HUES48 (cell line): ENCODE results near the gene CLHC1.
A peak's percentile ranks its signal among the peaks of the same experiment; 100 is the strongest.
"Not testable (repeated sequence)": the region's sequence is repeated elsewhere in the genome, so short reads cannot be mapped to it uniquely, and the experiment has no call there.

ENCODE experiments used
- H3K27ac ChIP-seq: one replicate; pipeline ENCODE4 v1.7.0; 2013; ENCODE audit warnings: low read depth, low read length, inconsistent platforms
- H3K27me3 ChIP-seq: 2 replicates; pipeline ENCODE4 v1.6.1; 2013; ENCODE audit warnings: mild to moderate bottlenecking, low read length; ENCODE audit not compliant: control insufficient read depth, insufficient read depth
- H3K36me3 ChIP-seq: 2 replicates; pipeline ENCODE4 v1.6.1; 2013; ENCODE audit warnings: low read length; ENCODE audit not compliant: control insufficient read depth, insufficient read depth
- H3K4me1 ChIP-seq: 2 replicates; pipeline ENCODE4 v1.6.1; 2013; ENCODE audit warnings: mild to moderate bottlenecking, low read length; ENCODE audit not compliant: control insufficient read depth, insufficient read depth
- H3K4me3 ChIP-seq: 2 replicates; pipeline ENCODE4 v1.5.1; 2013; ENCODE audit warnings: mild to moderate bottlenecking, low read depth, low read length
- H3K9ac ChIP-seq: 2 replicates; pipeline ENCODE4 v1.6.1; 2013; ENCODE audit warnings: mild to moderate bottlenecking, low read depth, low read length, moderate library complexity
- H3K9me3 ChIP-seq: 2 replicates; pipeline ENCODE4 v1.6.1; 2013; ENCODE audit warnings: low read length; ENCODE audit not compliant: control insufficient read depth, insufficient read depth

The CLHC1 gene

DNA sequence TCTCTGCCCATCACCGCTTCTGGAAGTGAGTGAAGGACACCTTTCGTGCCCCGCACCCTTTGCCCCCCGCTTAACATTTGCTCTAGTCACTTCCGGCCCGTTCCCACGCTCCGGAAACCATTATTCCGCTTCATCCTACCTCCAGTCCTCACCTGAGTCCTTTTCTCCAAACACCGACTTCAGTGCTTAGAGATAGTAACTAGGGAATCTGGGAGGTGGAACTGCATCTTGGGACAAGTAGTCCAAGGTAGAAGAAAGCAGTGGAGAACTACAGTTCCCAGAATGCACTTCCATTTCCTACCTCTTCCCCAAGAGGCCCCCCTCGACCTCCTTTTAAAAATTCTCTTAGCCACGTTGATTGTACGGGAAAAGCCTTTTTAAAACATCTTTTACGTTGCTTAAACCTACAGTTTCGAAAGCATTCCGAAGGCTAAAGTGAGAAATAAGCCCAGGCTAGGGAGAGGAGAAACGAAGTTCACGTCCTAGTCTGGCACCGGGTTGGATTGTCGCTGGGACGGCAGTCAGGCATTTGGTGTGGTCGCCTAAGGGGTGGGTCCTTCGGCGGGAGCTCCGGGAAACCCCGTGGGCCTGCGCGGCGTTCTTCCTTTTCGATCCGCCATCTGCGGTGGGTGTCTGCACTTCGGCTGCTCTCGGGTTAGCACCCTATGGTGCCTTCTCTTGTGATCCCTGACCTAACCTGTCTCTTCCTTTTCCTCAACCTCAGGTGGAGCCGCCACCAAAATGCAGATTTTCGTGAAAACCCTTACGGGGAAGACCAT, at the start of gene CLHC1, which contains the start of gene RPS27A:
Gene CLHC1, minus strand, starts transcription at position 210 of the 779 bp plus-strand sequence. CDS start 9,882 bp downstream, outside the sequence.
Gene RPS27A, plus strand, starts transcription at position 605 of the 779 bp plus-strand sequence. Its CDS starts 137 bp downstream, at position 742.
- Histone ChIP-seq H3K36me3 (peaks cover 47% of the 10 kb centered on the region), H3K4me1 (peaks cover 15% of the 10 kb centered on the region), H3K27me3 (no peaks in the 10 kb centered on the region), H3K27ac (peak within 1 kb of the TSS; percentile 100), H3K9me3 (no peaks in the 10 kb centered on the region), H3K9ac (peak within 1 kb of the TSS; percentile 98), H3K4me3 (peak within 1 kb of the TSS; percentile 87)

DNA sequence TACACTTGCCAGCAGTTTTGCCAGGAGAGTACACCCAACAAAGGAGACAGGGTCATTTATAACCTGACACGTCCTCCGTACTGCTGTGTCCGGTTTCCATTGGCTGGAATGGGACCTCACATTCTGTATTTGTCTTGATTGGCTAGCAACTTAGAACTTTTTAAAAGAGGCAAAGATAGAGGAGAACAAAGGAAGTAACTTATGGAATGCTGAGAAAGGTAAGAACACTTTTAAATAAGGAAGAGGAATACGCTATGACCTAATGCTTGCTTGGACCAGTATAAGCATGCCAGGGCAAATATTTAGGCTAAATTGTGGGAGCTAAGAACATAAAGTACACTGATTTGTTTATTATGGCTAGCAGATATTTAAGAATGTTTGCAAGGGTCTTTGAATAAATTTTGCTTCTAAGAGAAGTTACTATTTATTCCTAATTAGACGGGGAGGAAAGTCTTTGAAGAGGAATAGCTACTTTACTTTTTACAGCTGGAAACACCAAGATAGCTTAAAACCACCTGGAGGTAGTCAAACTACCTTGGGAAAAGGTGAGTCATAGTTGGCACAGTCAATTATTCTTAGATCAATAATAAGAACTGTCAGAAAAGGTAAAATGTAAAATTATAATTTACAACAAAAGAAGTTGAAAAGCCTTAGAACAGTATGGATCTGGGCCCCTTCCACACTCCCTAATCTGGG, 48.9 kb upstream of the CLHC1 start:
- not testable (repeated sequence) for H3K27me3 ChIP-seq, H3K4me3 ChIP-seq, H3K9me3 ChIP-seq, H3K36me3 ChIP-seq
- Histone ChIP-seq H3K9ac (peak overlapping the region; percentile 77; the same call in 1 of the 2 replicates), H3K4me1 (peaks cover 42% of the 10 kb centered on the region), H3K27ac (peak overlapping the region; percentile 94)

DNA sequence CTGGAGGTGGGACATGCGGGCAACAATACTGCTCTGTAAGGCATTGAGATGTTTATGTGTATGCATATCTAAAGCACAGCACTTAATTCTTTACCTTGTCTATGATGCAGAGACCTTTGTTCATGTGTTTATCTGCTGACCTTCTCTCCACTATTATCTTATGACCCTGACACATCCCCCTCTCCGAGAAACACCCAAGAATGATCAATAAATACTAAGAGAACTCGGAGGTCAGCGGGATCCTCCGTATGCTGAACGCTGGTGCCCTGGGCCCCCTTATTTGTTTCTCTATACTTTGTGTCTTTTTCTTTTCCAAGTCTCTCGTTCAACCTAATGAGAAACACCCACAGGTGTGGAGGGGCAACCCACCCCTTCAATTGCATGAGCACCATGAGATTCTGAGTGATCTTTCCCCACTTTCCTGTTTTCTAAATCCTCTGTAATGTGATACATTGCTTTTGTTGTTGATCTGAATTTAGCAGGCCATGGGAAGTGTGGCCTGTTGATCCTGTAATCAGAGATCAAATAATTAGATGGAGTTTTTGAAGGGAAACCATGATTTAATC, 47.8 kb upstream of the CLHC1 start:
- H3K27ac ChIP-seq, result peak overlapping the region; percentile 94
- H3K9ac ChIP-seq, result peak overlapping the region; percentile 77
- H3K4me3 ChIP-seq, result peak overlapping the region; percentile 52
- H3K4me1 ChIP-seq, result peaks cover 42% of the 10 kb centered on the region
- not testable (repeated sequence) for H3K36me3 ChIP-seq, H3K9me3 ChIP-seq, H3K27me3 ChIP-seq

DNA sequence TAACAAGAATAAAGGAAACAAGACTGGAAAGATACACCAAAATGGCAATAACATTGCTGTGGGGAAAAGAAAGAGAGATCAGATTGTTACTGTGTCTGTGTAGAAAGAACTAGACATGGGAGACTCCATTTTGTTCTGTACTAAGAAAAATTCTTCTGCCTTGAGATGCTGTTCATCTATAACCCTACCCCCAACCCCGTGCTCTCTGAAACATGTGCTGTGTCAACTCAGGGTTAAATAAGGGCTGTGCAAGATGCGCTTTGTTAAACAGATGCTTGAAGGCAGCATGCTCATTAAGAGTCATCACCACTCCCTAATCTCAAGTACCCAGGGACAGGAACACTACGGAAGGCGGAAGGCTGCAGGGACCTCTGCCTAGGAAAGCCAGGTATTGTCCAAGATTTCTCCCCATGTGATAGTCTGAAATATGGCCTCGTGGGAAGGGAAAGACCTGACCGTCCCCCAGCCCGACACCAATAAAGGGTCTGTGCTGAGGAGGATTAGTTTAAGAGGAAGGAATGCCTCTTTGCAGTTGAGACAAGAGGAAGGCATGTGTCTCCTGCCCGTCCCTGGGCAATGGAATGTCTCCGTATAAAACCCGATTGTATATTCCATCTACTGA, 47.2 kb upstream of the CLHC1 start:
- Histone ChIP-seq H3K9ac (peak overlapping the region; percentile 81), H3K4me1 (peaks cover 42% of the 10 kb centered on the region)

DNA sequence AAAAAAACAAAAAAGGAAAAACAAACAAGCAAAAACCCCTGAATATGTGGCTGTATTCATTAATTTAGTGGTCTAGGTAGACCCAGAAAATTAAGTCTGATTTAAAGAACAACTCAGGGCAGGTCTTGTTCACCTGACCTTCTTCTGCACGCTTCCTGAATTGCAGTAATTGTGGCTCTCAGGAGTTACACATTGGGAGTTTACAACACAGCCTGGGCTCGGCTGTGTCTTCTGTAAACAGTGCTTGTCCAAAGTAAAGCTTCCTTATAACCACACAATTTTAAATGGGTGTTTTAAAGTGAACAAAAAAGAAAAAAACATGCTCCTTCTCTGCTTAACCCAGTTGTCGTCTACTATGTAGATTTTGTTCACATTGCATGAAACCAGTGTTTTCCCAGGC, 45.2 kb upstream of the CLHC1 start:
- Histone ChIP-seq H3K9ac (no peak overlapping the region), H3K9me3 (no peaks in the 10 kb centered on the region), H3K4me1 (peaks cover 35% of the 10 kb centered on the region), H3K36me3 (no peaks in the 10 kb centered on the region), H3K4me3 (no peak overlapping the region), H3K27me3 (no peaks in the 10 kb centered on the region), H3K27ac (no peak overlapping the region)

More for the DNA sequence above, 47.2 kb upstream of the CLHC1 start:
- peak overlapping the region; percentile 47 for H3K4me3 ChIP-seq
- peak overlapping the region; percentile 94 for H3K27ac ChIP-seq
- not testable (repeated sequence) for H3K9me3 ChIP-seq, H3K36me3 ChIP-seq, H3K27me3 ChIP-seq

DNA sequence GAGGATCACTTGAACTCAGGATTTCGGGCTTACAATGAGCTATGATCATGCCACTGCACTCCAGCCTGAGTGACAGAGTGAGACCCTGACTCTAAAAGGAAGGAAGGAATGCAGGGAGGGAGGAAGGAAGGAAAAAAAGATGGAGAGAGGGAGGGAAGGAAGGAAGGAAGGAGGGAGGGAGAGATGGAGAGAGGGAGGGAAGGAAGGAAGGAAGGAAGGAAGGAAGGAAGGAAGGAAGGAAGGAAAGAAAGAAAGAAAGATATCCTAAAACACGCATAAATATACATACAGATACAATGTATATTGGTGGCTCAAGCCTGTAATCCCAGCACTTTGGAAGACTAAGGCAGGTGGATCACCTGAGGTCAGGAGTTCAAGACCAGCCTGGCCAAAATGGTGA, 42.3 kb upstream of the CLHC1 start:
- H3K27me3 ChIP-seq, H3K27ac ChIP-seq, H3K36me3 ChIP-seq, H3K9me3 ChIP-seq, H3K4me3 ChIP-seq, H3K9ac ChIP-seq: not testable (repeated sequence)
- peaks cover 21% of the 10 kb centered on the region for H3K4me1 ChIP-seq

DNA sequence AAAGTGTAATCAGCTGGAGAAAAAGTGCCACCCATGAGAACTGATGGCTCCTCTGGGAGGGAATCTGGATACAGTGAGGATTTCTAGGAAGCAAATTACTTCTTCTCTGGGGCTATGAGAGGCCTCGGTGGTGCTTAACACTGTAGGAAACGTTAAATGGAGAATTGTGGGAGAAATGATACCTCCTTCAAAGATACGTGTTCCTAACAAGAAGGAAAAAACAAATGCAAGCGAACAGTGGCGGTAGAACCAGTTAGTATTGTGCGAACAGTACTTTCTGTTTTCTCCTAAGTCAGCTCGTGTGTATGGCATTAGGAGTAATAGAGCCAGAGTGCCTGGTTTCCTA, 37.5 kb upstream of the CLHC1 start:
- Histone ChIP-seq H3K9ac (peak overlapping the region; percentile 93), H3K9me3 (no peaks in the 10 kb centered on the region), H3K27ac (peak overlapping the region; percentile 58), H3K4me3 (peak overlapping the region; percentile 99), H3K36me3 (peaks cover 24% of the 10 kb centered on the region), H3K4me1 (peaks cover 6% of the 10 kb centered on the region), H3K27me3 (no peaks in the 10 kb centered on the region)

DNA sequence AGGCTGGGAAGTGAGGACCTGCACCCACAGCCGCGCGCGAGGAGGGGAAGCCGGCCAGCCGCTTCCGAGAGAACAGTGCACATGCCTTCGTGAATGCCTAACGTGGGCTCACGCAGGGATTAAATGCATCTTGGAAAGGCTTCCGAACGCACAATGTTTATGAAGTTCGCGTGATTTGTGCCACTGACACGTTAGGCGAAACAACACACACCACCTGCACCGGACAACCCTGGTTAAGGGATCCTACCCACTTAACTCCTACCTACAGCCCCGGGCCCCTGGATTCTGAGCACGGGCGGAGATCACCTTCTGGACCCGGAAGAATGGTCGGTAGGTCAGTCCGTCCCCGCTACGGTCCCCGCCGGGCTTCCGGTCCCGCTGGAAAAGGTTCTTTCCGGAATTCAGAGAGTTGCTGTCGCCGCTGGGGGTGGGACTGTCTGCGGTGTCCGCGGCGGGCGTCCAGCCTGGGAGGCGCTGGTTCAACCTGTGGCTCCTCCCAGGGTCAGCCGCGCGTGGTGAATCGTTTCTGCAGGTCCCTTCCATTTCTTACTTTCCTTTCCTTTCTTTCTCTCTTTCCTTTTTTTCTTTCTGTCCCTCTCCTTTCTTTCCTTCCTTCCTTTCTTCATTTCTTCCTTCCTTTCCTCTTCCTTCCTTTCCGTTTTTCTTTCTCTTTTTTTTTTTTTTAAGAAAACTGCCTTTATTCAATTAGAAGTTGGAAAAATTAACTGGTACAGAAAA, 37.0 kb upstream of the CLHC1 start, which contains the start of gene MTIF2:
Gene MTIF2, minus strand, starts transcription at position 325 of the 738 bp plus-strand sequence. CDS start 5,373 bp downstream, outside the sequence.
- Histone ChIP-seq H3K4me1 (peaks cover 6% of the 10 kb centered on the region), H3K27me3 (no peaks in the 10 kb centered on the region), H3K9me3 (no peaks in the 10 kb centered on the region), H3K27ac (peak within 1 kb of the TSS; percentile 90), H3K9ac (peak within 1 kb of the TSS; percentile 93), H3K36me3 (peaks cover 30% of the 10 kb centered on the region), H3K4me3 (peak within 1 kb of the TSS; percentile 99)

DNA sequence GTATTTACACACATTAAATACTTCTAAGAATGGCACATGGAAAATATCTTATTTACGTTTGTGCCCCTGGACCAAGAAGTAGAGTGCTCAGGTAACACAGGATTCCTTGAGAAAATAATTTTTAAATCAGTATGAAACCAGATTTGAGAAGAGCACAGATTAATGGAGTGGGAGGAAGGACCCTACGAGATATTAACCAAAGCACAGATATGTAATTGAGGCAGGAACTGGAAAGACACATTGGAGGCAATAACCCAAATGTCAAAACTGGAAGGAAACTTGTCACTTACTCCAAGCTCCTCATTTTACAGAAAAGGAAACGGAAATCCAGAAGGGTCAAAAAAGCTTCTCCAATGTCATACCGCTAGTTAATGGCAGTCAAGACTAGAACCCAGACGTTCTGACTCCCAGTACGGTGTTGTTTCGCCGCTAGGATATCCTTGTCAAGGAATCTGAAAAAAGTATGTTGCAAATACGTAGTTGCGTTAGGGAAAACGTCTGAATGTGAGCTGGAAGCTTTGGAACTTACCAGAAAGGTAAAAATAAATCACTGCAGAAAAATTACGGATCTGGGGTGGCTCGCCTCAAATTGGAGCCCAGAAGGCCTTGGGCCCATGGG, 36.3 kb upstream of the CLHC1 start:
- peaks cover 36% of the 10 kb centered on the region for H3K36me3 ChIP-seq
- peaks cover 6% of the 10 kb centered on the region for H3K4me1 ChIP-seq
- H3K4me3 ChIP-seq, result peak overlapping the region; percentile 99
- H3K9me3 ChIP-seq, result no peaks in the 10 kb centered on the region
- H3K27ac ChIP-seq, result peak overlapping the region; percentile 90
- peak overlapping the region; percentile 93 for H3K9ac ChIP-seq
- H3K27me3 ChIP-seq, result no peaks in the 10 kb centered on the region

DNA sequence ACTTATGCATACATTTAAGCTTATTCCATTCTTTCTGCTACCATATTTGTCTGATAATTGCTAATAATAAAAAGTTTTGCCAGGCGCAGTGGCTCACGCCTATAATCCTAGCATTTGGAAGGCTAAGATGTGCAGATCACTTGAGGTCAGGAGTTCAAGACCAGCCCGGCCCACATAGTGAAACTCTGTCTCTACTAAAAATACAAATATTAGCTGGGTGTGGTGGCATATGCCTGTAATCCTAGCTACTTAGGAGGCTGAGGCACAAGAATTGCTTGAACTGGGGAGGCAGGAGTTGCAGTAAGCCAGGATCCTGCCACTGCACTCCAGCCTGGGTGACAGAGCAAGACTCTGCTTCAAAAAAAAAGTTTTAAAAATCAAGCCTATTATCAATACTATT, 27.5 kb upstream of the CLHC1 start:
- H3K9ac ChIP-seq, H3K27ac ChIP-seq, H3K4me3 ChIP-seq, H3K27me3 ChIP-seq, H3K9me3 ChIP-seq, H3K4me1 ChIP-seq: not testable (repeated sequence)
- peaks cover 69% of the 10 kb centered on the region for H3K36me3 ChIP-seq
